Adrenal gland (tissue), 12 donors: ENCODE measurements around the gene CACNG5. TPM values are rescaled to one million over a fixed set of nuclear protein-coding genes. Genes with fewer than 3 reads are reported as not detected.

Experiments
- DNase-seq, 7 donors: peaks; one replicate each; pipeline ENCODE4 v3.0.0-alpha.2; 2019 to 2020
- H3K27ac ChIP-seq, 5 donors: fragments of 200-600 bp; sonication (generic) in 4 of 5; 1 replicate in 3 of 5; 2 replicates in 2 of 5; pipeline versions ENCODE4 v1.5.1 to v1.8.0; 2016 to 2020; ENCODE audit warnings: mild to moderate bottlenecking in 1 of 5
- H3K27me3 ChIP-seq: fragments of 200-600 bp; 2 replicates; pipeline ENCODE4 v1.8.0; 2021
- H3K36me3 ChIP-seq, 2 donors: fragments of 200-600 bp; replicated peaks in 1 of 2; 1 replicate in 1 of 2; 2 replicates in 1 of 2; pipeline versions ENCODE4 v1.5.1 to v1.8.0; 2018 to 2022
- H3K4me1 ChIP-seq, 2 donors: fragments of 200-600 bp; replicated peaks in 1 of 2; 1 replicate in 1 of 2; 2 replicates in 1 of 2; pipeline versions ENCODE4 v1.5.1 to v1.8.0; 2018 to 2021
- H3K4me3 ChIP-seq, 4 donors: fragments of 200-600 bp; sonication (generic) in 3 of 4; one replicate each; pipeline ENCODE4 v1.5.1; 2016 to 2018
- H3K9me3 ChIP-seq, 3 donors: fragments of 200-600 bp; sonication (generic) in 1 of 3; replicated peaks in 1 of 3; 1 replicate in 2 of 3; 2 replicates in 1 of 3; pipeline versions ENCODE4 v1.5.1 to v1.8.0; 2016 to 2021
- POLR2A ChIP-seq, 2 donors: fragments of 450-650 bp; IDR thresholded peaks; one replicate each; pipeline ENCODE4 v1.6.1; 2017; ENCODE audit warnings: antibody characterized with exemption in 2 of 2, mild to moderate bottlenecking in 2 of 2, moderate library complexity in 1 of 2
- WGBS, 4 donors: extraction: QIAGEN DNeasy Blood & Tissue Kit in 2 of 4; methylation state at CpG; one replicate each; pipeline versions ENCODE4 v1.1.5 to v1.1.7; 2013 to 2017; 5-methylcytosine and 5-hydroxymethylcytosine counted together
- intact Hi-C, 2 donors: fragments of 100-400 bp; cut with DNase I; formaldehyde crosslinking; loops; one replicate each; pipeline versions ENCODE4 v1.14.1 to v1.15.0; 2022 to 2023
- polyA plus RNA-seq, 3 donors: library from polyadenylated mRNA; stranded (reverse); fragments of 200-250 nt in 2 of 3; fragments of 350-450 nt in 1 of 3; fragmentation: Illumina TruSeq in 1 of 3; extraction: RNeasy Lipid Tissue Mini Kit (QIAGEN cat#74804) in 1 of 3; gene quantifications; one replicate each; pipeline ENCODE4 v1.2.3, GENCODE V29; 2013 to 2014
- total RNA-seq, 9 donors: library from RNA; depleted of rRNA in 4 of 9; stranded (reverse); fragments of >200 nt in 4 of 9; fragments of 120-200 nt in 1 of 9; fragmentation: NEBNext Ultra II Directional in 1 of 9; extraction: Animal tissue kit (Norgen Biotek cat#: 25700) in 1 of 9; gene quantifications; one replicate each; pipeline versions ENCODE4 v1.1.0 to v1.2.4, GENCODE V29; 2013 to 2023
- TF ChIP-seq, protein P1 (sequence below), 6 experiments: fragments of 450-650 bp in 4 of 6; fragments of 200-600 bp in 2 of 6; sonication (generic) in 1 of 6; IDR thresholded peaks; 1 replicate in 5 of 6; 2 replicates in 1 of 6; pipeline versions ENCODE4 v1.5.1 to v1.8.0; 2016 to 2021; ENCODE audit warnings: antibody characterized with exemption in 6 of 6, mild to moderate bottlenecking in 2 of 6, moderate library complexity in 1 of 6
- donor health status: healthy with polysubstance abuse.
- donor health status: Bipolar disorder and iron deficiency.
- donor health status: DM: yes; HTN: yes; CAD: no.
- donor health status: DM: no; HTN: no; CAD: no.
- donor health status: DM: no; HTN: no; CAD: no.
- donor health status: DM: yes; HTN: yes; CAD: no.

Gene CACNG5
- total and polyA plus RNA-seq, 12 donors = not detected

DNA sequence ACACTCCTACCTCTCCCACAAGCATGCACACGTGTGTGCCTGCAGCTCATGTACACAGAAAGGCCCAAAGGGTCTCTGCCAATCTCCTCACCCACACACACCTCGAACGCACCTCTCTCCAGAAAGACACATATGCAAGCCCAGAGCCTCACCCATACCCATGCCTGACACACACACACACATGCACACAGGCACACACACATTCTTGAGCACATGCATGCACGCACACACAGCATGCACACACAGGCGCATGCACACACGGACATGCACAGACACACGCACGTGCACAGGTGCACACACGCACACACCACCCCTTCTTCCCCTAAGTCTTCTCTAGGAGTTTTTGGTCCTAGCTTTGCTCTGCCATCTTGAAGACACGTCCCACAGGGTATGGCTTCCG lies 80.9 kb downstream of the CACNG5 start:
- intact Hi-C loops = no loop called here
- Histone ChIP-seq H3K4me1 (no peaks in the 10 kb centered on the region), H3K27ac (no peak overlapping the region), H3K4me3 (no peak overlapping the region), H3K36me3 (no peaks in the 10 kb centered on the region), H3K27me3 (no peaks in the 10 kb centered on the region), H3K9me3 (no peaks in the 10 kb centered on the region)
- no peak for TF ChIP-seq POLR2A (IDR thresholded peaks at IDR 0.05)
- TF ChIP-seq, protein P1, sequence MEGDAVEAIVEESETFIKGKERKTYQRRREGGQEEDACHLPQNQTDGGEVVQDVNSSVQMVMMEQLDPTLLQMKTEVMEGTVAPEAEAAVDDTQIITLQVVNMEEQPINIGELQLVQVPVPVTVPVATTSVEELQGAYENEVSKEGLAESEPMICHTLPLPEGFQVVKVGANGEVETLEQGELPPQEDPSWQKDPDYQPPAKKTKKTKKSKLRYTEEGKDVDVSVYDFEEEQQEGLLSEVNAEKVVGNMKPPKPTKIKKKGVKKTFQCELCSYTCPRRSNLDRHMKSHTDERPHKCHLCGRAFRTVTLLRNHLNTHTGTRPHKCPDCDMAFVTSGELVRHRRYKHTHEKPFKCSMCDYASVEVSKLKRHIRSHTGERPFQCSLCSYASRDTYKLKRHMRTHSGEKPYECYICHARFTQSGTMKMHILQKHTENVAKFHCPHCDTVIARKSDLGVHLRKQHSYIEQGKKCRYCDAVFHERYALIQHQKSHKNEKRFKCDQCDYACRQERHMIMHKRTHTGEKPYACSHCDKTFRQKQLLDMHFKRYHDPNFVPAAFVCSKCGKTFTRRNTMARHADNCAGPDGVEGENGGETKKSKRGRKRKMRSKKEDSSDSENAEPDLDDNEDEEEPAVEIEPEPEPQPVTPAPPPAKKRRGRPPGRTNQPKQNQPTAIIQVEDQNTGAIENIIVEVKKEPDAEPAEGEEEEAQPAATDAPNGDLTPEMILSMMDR (IDR thresholded peaks at IDR 0.05) = no peak
- DNase-seq = no peak
- WGBS, 4 donors = 85 to 92% (median 90%) methylated on average over 11 of the region's 11 CpGs

DNA sequence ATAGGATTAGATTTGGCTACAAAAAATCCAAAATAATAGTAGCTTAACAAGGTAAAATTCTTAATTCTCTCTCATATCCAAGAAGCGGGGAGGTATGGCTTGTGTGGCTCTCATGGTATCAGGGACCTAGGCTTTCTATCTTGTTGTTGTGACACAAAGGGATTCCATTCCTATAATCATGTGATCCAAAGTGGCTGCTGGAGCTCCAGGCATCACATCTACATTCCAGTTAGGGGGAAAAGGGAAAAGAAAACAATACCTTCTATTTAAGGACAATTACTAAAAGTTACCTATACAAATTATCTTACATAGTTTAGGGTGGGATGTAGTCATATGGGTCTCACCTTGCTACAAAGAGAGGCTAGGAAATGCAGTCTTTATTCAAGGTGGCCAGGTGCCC lies 82.0 kb downstream of the CACNG5 start:
- Histone ChIP-seq H3K4me1 (no peaks in the 10 kb centered on the region), H3K36me3 (no peaks in the 10 kb centered on the region), H3K4me3 (no peak overlapping the region), H3K27me3 (no peaks in the 10 kb centered on the region), H3K27ac (no peak overlapping the region), H3K9me3 (no peaks in the 10 kb centered on the region)
- TF ChIP-seq, protein P1 (IDR thresholded peaks at IDR 0.05) = no peak
- TF ChIP-seq POLR2A (IDR thresholded peaks at IDR 0.05) = no peak
- intact Hi-C loops = no loop called here
- no peak for DNase-seq
- WGBS, 4 donors = 88 to 100% (median 93%) methylated on average over 1 of the region's 1 CpG

DNA sequence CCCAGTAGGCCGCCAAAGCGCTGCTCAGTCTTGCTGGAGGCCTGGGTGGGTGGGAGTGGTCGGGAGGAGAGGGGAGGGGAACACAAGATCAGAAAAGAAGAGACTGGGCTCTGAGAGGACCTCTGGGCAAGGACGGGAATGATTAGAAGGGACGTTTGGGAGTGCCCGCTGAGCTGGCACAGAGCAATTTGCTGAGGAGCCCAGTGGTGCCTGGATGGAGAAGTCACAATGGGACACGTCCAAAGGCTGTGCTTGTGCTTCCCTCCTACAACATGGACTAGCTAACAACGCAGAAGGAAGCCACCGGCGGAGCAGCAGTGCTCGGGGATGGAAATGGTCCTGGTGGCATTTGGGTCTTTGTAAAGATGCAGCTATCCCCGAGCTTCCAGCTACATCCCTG lies 84.0 kb downstream of the CACNG5 start:
- Histone ChIP-seq H3K27me3 (no peaks in the 10 kb centered on the region), H3K36me3 (no peaks in the 10 kb centered on the region), H3K9me3 (no peaks in the 10 kb centered on the region), H3K4me3 (no peak overlapping the region), H3K27ac (no peak overlapping the region), H3K4me1 (no peaks in the 10 kb centered on the region)
- 82 to 88% (median 85%) methylated on average over 12 of the region's 12 CpGs for WGBS, 4 donors
- DNase-seq = no peak
- intact Hi-C loops = no loop called here
- no peak for TF ChIP-seq POLR2A (IDR thresholded peaks at IDR 0.05)
- TF ChIP-seq, protein P1 (IDR thresholded peaks at IDR 0.05) = no peak

DNA sequence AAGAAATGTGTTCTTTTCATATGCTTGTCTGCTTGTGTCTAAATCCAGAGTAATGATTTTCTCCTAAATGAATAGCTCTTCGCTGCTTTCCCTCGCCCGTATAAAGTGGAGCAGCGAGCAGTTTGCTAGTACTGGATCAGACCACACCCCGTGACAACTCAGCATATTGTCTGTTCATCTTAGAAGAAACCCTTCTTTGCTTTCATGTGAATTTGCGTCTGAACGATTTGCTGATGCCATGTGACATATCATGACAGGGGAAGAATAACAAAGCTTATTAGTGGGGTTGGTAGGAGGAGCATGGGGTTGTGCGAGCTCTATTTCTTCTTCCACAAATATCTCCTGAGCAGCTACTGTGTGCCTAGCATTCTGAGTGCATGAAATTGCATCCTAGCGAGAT lies 85.5 kb downstream of the CACNG5 start:
- DNase-seq = no peak
- no peaks in the 10 kb centered on the region for H3K27me3 ChIP-seq
- intact Hi-C loops = no loop called here
- H3K27ac ChIP-seq = no peak overlapping the region
- no peaks in the 10 kb centered on the region for H3K9me3 ChIP-seq
- no peak overlapping the region for H3K4me3 ChIP-seq
- WGBS, 4 donors = 74 to 80% (median 76%) methylated on average over 9 of the region's 9 CpGs
- no peaks in the 10 kb centered on the region for H3K36me3 ChIP-seq
- no peaks in the 10 kb centered on the region for H3K4me1 ChIP-seq
- no peak for TF ChIP-seq POLR2A (IDR thresholded peaks at IDR 0.05)
- TF ChIP-seq, protein P1 (IDR thresholded peaks at IDR 0.05) = no peak
